GM12878 (cell line): Measurements from ENCODE around the gene CCDC61.

ENCODE experiments used
- BRCA1 ChIP-seq: IDR thresholded peaks from 2 replicates; pipeline ENCODE4 v1.6.1; 2011; ENCODE audit warnings: low read depth, low read length, improper control_type of control experiment
- CEBPB ChIP-seq, 2 experiments: fragments of 150-350 bp in 1 of 2; IDR thresholded peaks; 2 replicates each; pipeline ENCODE4 v1.6.1; 2012 to 2014; ENCODE audit warnings: low read depth in 2 of 2, low read length in 2 of 2, borderline replicate concordance in 1 of 2, inconsistent platforms in 1 of 2
- MEF2A ChIP-seq: IDR thresholded peaks from 2 replicates; pipeline ENCODE4 v1.6.1; 2011; ENCODE audit warnings: low read depth, mild to moderate bottlenecking, low read length, moderate library complexity; ENCODE audit not compliant: insufficient read depth
- NR2C2 ChIP-seq: IDR thresholded peaks from 2 replicates; pipeline ENCODE4 v1.6.1; 2011; ENCODE audit warnings: borderline replicate concordance, low read depth; ENCODE audit not compliant: control insufficient read depth, insufficient read length
- PAX5 ChIP-seq: IDR thresholded peaks from 2 replicates; pipeline ENCODE4 v1.6.1; 2011; ENCODE audit warnings: low read depth, low read length, borderline replicate concordance
- POLR2AphosphoS5 ChIP-seq: IDR thresholded peaks from 2 replicates; pipeline ENCODE4 v1.6.1; 2011; ENCODE audit warnings: mild to moderate bottlenecking, low read length, inconsistent platforms
- RB1 ChIP-seq: fragments of 450-650 bp; formaldehyde crosslinking; IDR thresholded peaks from 2 replicates; pipeline ENCODE4 v1.6.1; 2017; ENCODE audit warnings: mild to moderate bottlenecking, borderline replicate concordance
- RCOR1 ChIP-seq: conservative IDR thresholded peaks from 2 replicates; pipeline ENCODE4 v1.6.1; 2012; ENCODE audit warnings: low read depth, low read length, improper control_type of control experiment
- STAT1 ChIP-seq: fragments of 450-650 bp; conservative IDR thresholded peaks from 2 replicates; pipeline ENCODE4 v1.6.1; 2014; ENCODE audit warnings: antibody characterized with exemption, mild to moderate bottlenecking
- TF ChIP-seq, protein P1 (sequence below), 3 experiments: IDR thresholded peaks in 2 of 3; conservative IDR thresholded peaks in 1 of 3; 2 replicates each; pipeline ENCODE4 v1.5.1; 2011; ENCODE audit warnings: low read depth in 3 of 3, low read length in 3 of 3, mild to moderate bottlenecking in 3 of 3, control low read depth in 2 of 3, moderate library complexity in 2 of 3, inconsistent platforms in 1 of 3, mixed read lengths in 1 of 3; ENCODE audit not compliant: control insufficient read depth in 2 of 3, insufficient read depth in 1 of 3; ENCODE audit errors: extremely low read depth in 1 of 3
- TF ChIP-seq, protein P2 (sequence below): IDR thresholded peaks from 2 replicates; pipeline ENCODE4 v1.6.1; 2011; ENCODE audit warnings: mild to moderate bottlenecking, low read depth, low read length, moderate library complexity; ENCODE audit not compliant: insufficient replicate concordance
- TF ChIP-seq, protein P3 (sequence below): IDR thresholded peaks from 2 replicates; pipeline ENCODE4 v1.6.1; 2011; ENCODE audit warnings: borderline replicate concordance, low read depth, mild to moderate bottlenecking, moderate library complexity, mixed read lengths, low read length; ENCODE audit not compliant: insufficient read depth; ENCODE audit errors: extremely low read length
- TF ChIP-seq, protein P4 (sequence below): fragments of 150-350 bp; IDR thresholded peaks from 2 replicates; pipeline ENCODE4 v1.6.1; 2014; ENCODE audit warnings: mild to moderate bottlenecking, low read depth, low read length

DNA sequence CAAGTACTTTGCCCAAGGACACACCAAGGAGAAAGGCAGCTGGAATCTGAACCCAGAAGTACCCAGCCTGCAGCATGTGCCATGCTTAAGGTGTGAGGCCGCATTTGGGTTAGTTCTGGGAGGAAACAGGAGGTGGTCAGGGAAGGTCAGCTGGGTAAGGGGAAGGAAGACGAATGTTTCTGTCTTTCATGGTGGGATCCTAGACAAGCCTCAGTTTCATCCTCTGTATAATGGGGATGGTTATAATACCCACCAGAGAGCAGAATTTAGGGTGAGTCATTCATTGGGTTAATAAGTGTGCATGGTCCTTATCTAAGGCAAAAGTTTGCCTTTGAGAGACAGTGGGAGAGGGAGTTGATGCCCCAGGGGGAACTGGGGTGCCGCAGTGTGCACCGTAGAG is 3.6 kb downstream of the CCDC61 start:
- TF ChIP-seq NR2C2 (no peak), MEF2A (no peak), RB1 (no peak), PAX5 (no peak), CEBPB (IDR thresholded peaks at IDR 0.05; ENCODE audit: borderline replicate concordance in 1 of 2, low read depth in 2 of 2, low read length in 2 of 2) (no peak), POLR2AphosphoS5 (no peak), STAT1 (no peak), BRCA1 (no peak), RCOR1 (no peak)
- TF ChIP-seq, protein P1, sequence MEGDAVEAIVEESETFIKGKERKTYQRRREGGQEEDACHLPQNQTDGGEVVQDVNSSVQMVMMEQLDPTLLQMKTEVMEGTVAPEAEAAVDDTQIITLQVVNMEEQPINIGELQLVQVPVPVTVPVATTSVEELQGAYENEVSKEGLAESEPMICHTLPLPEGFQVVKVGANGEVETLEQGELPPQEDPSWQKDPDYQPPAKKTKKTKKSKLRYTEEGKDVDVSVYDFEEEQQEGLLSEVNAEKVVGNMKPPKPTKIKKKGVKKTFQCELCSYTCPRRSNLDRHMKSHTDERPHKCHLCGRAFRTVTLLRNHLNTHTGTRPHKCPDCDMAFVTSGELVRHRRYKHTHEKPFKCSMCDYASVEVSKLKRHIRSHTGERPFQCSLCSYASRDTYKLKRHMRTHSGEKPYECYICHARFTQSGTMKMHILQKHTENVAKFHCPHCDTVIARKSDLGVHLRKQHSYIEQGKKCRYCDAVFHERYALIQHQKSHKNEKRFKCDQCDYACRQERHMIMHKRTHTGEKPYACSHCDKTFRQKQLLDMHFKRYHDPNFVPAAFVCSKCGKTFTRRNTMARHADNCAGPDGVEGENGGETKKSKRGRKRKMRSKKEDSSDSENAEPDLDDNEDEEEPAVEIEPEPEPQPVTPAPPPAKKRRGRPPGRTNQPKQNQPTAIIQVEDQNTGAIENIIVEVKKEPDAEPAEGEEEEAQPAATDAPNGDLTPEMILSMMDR (IDR thresholded peaks at IDR 0.05 in 2 of 3, conservative IDR thresholded peaks at IDR 0.05 in 1 of 3; ENCODE audit: control insufficient read depth in 2 of 3, extremely low read depth in 1 of 3, insufficient read depth in 1 of 3, low read depth in 3 of 3, low read length in 3 of 3) = no peak
- TF ChIP-seq, protein P2, sequence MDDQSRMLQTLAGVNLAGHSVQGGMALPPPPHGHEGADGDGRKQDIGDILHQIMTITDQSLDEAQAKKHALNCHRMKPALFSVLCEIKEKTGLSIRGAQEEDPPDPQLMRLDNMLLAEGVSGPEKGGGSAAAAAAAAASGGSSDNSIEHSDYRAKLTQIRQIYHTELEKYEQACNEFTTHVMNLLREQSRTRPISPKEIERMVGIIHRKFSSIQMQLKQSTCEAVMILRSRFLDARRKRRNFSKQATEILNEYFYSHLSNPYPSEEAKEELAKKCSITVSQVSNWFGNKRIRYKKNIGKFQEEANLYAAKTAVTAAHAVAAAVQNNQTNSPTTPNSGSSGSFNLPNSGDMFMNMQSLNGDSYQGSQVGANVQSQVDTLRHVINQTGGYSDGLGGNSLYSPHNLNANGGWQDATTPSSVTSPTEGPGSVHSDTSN = no peak
- TF ChIP-seq, protein P3, sequence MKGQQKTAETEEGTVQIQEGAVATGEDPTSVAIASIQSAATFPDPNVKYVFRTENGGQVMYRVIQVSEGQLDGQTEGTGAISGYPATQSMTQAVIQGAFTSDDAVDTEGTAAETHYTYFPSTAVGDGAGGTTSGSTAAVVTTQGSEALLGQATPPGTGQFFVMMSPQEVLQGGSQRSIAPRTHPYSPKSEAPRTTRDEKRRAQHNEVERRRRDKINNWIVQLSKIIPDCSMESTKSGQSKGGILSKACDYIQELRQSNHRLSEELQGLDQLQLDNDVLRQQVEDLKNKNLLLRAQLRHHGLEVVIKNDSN = no peak
- TF ChIP-seq, protein P4, sequence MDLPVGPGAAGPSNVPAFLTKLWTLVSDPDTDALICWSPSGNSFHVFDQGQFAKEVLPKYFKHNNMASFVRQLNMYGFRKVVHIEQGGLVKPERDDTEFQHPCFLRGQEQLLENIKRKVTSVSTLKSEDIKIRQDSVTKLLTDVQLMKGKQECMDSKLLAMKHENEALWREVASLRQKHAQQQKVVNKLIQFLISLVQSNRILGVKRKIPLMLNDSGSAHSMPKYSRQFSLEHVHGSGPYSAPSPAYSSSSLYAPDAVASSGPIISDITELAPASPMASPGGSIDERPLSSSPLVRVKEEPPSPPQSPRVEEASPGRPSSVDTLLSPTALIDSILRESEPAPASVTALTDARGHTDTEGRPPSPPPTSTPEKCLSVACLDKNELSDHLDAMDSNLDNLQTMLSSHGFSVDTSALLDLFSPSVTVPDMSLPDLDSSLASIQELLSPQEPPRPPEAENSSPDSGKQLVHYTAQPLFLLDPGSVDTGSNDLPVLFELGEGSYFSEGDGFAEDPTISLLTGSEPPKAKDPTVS = no peak
